ENCODE results near the gene CSF1. TPM values are rescaled to one million over a fixed set of nuclear protein-coding genes. Genes with fewer than 3 reads are reported as not detected.

CSF1 gene
- total RNA-seq, 2 donors from 2014 or later: 9.5 to 20.2 TPM

DNA sequence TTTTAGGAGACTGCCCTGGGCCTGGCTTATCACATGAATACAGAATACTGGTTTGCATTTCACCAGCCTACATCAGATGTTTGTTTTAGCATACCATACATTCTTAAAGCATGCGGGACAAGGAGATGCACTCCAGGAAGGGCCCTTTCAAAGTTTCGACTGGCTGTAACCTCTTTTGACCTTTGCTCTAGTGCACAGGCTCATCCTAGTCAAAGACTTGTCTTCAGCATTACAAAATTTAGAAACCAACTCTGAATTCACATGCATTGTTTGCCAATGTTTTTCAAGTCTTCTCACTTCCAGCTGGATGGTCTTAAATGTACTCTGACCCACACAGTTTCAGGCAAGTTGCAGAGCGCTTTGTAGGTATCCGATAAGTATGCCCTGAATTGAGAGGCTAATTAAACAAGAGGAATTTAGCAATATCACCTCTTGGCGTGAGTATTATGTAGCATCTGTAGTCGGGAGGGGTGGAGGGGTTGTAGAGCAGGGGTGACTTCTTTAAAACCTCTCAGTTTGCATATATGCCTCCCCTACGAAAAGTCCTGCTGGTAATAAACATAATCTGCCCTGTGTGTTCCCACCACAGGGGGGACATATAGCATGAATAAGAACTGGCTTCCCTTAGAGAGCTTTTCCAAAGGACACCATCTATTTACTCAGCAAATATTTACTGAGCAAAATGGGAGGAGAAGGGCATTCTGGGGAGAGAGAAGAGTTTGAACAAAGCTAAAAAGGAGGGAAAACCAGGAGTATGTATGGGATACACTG lies 49.5 kb downstream of the CSF1 start:
- intact Hi-C loops (cut with DNase I, micrococcal nuclease): no loop called here
- ATAC-seq: peak; percentile 37
- no peak for DNase-seq

- DNase-seq: no peak
- ATAC-seq: no peak
- intact Hi-C loops (cut with DNase I, micrococcal nuclease): no loop called here
Observed at GRCh38 chr1:109960745-109961094, 50.1 kb downstream of the CSF1 start.

GRCh38 chr1:109963864-109964263 lies 53.2 kb downstream of the CSF1 start:
- intact Hi-C loops (cut with DNase I, micrococcal nuclease): no loop called here
- ATAC-seq: no peak
- DNase-seq: no peak

- intact Hi-C loops (cut with DNase I, micrococcal nuclease): no loop called here
- no peak for DNase-seq
- no peak for ATAC-seq
Observed at GRCh38 chr1:109969146-109969829, 58.6 kb downstream of the CSF1 start.

DNA sequence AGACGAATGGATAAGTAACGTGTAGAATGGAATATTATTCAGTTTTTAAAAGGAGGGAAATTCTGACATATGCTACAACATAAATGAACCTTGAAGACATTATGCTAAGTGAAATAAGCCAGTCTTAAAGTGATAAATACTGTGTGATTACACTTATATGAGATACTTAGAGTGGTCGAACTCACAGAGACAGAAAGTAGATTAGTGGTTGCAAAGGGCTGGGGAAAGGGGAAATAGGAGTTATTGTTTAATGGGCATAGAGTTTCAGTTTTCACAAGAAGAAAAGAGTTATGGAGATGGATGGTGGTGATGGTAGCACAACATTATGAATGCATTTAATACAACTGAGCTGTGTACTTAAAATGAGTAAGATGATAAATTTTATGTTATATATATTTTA lies 59.3 kb downstream of the CSF1 start:
- ATAC-seq (no peak), DNase-seq (no peak)
- intact Hi-C loops (cut with DNase I, micrococcal nuclease): no loop called here

DNA sequence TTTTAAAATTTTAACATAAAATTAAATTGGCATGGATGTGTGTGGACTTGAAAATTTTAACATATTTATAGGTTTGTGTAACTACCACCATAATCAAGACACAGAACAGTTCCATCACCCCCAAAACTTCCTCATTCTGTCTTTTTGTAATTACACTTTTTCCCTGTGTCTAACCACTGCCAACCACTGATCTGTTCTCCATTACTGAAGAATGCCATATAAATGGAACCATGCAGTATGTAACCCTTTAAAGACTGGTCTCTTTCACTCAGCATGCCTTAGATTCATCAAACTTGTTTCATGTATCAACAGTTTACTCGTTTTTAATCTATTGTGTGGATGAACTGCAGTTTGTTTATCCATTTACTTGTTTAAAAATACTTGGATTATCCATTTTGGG lies 60.9 kb downstream of the CSF1 start:
- DNase-seq: no peak
- no peak for ATAC-seq
- intact Hi-C loops (cut with DNase I, micrococcal nuclease): no loop called here

GRCh38 chr1:109974191-109974590 lies 63.5 kb downstream of the CSF1 start:
- intact Hi-C loops (cut with DNase I, micrococcal nuclease): no loop called here
- DNase-seq (no peak), ATAC-seq (no peak)

- no peak for ATAC-seq
- intact Hi-C loops (cut with DNase I, micrococcal nuclease): no loop called here
- DNase-seq: no peak
Observed at GRCh38 chr1:109975718-109976117, 65.1 kb downstream of the CSF1 start.

DNA sequence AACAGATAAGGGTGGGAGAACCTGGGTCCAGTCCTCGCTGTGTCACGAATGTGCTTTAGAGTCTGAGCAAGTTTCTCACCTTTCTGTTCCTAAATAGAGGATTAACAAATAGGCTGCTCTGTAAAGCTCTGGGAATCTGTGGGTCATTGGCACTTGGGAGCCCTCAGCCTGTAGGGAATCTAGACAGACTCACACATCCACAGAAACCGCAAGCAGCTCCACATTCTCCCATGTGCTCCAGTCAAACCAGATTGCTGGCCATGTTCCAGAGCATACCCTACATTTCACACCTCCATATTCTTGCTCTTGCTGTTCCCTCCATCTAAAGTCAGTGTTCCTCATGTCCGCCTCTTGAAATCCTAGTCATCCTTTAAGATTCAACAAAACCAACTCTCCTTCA lies 66.1 kb downstream of the CSF1 start:
- ATAC-seq (no peak), DNase-seq (no peak)
- intact Hi-C loops (cut with DNase I, micrococcal nuclease): no loop called here

DNA sequence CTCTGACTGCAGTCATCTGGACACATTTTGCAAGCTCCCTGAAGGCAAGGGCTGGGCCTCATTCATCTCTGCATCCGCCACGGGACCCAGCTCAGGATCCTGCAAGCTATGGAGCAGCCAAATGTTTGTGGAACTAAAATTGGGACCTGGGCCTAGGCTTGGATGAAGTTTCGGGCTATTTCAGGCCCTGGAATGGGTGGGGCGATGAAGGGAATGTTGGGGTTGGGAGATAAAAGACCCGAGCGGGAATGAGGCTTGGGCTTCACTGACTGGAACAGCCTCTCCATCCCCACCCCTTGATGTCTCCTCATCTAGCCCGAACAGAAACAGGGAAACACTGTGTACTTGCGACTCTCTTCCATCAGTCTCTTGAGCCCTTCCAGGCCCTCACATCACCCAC lies 66.6 kb downstream of the CSF1 start:
- DNase-seq (no peak), ATAC-seq (no peak)
- intact Hi-C loops (cut with DNase I, micrococcal nuclease): no loop called here

- no peak for ATAC-seq
- intact Hi-C loops (cut with DNase I, micrococcal nuclease): no loop called here
- no peak for DNase-seq
Observed at GRCh38 chr1:109977657-109978378, 67.2 kb downstream of the CSF1 start.

DNA sequence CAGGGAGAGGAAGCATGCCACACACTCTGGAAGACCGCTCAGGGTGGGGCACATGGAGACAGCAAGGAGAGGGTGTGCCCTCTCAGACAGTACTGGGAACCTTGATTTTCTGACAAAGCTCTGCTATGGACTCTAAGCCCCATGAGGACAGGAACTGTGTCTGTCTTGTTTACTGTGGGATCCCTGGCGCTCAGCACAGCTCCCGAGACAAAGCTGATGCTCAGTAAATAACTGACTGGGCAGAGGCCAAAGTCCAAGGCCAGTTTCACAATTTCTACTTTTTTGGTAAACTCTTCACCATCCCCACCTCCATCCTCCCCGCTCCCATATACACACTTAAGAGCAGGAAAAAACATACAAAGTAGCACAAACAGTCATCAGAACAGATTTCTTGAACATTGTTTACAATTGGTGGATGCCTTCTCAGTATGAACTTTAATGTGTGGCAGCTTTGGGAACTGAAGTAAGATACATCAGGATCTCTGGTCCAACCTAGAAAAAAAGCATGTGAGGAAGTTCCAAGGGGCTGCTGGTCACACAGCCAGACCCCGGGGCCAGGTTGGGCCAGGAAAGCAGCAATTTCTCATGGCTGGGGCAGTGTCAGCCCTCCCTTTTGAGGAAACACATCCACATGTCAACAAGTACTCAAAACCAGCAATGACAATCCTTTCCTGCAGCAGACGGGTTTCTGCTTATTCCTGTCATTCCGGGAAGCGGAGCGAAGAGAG lies 68.3 kb downstream of the CSF1 start:
- ATAC-seq (no peak), DNase-seq (no peak)
- intact Hi-C loops (cut with DNase I, micrococcal nuclease): no loop called here

DNA sequence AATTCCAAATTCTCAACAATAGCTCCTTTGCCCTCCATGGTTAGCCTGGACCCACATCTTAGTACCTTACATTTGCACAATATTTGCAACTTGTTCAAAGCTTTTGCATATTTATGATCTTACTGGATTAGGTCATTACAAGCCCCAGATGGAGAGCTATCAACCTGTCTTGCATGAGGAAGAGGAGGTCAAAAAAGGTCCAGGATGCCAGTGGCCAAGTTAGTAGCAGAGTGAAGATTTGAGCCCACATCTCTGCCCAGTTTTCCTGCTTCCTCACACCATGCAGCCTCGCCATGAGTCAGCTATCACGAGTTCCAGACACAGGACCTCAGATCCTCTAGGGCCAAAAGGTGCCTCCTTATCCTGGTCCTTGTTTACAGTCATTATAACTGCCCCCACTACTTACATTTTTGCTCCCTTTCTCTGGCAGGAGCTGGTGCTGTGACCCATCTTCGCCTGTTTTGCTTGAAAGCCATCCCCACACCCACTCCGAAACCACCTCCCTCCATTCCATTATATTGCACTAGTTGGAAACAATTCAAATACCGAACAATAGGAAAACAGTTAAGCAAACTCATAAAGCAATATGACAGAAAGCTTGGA lies 68.9 kb downstream of the CSF1 start:
- DNase-seq (no peak), ATAC-seq (no peak)
- intact Hi-C loops (cut with DNase I, micrococcal nuclease): loop anchor here (5.0 to 10.0 kb wide), 2 partner anchors 202 to 435 kb away; partner anchors contain the start of gene GNAI3 (in 1 of the 2)

Other genes with a start within 250 kb of the CSF1 start
- 10 to 100 TPM; 22.5 to 37.8 TPM for gene GSTM2, start 242.8 kb upstream of the CSF1 start, total RNA-seq
- not detected for gene GSTM1, start 223.0 kb upstream of the CSF1 start, total RNA-seq
- 1 to 10 TPM in 1 of 2 donors, under 1 TPM in 1; 0.73 to 5.1 TPM for gene GSTM5, start 198.6 kb upstream of the CSF1 start, total RNA-seq
- gene GSTM3, start 169.8 kb upstream of the CSF1 start, total RNA-seq: 1 to 10 TPM; 4.1 to 8.7 TPM
- gene EPS8L3, start 146.9 kb upstream of the CSF1 start, total RNA-seq: 100 to 1,000 TPM; 327 to 349 TPM
- gene AHCYL1, start 73.9 kb downstream of the CSF1 start, total RNA-seq: 10 to 100 TPM; 90.7 to 95.1 TPM
- gene STRIP1, start 123.8 kb downstream of the CSF1 start, total RNA-seq: 10 to 100 TPM; 34.0 to 38.2 TPM
- gene ALX3, start 159.8 kb downstream of the CSF1 start, total RNA-seq: not detected
- gene UBL4B, start 201.6 kb downstream of the CSF1 start, total RNA-seq: not detected
- gene SLC6A17, start 239.6 kb downstream of the CSF1 start, total RNA-seq: under 1 TPM; 0.06 to 0.09 TPM